ENCODE measurements around the gene ZCCHC24. TPM values are rescaled to one million over a fixed set of nuclear protein-coding genes. Genes with fewer than 3 reads are reported as not detected.

The ZCCHC24 gene
- total RNA-seq, 4 donors from 2014 or later = 100 to 156 (median 120) TPM

DNA sequence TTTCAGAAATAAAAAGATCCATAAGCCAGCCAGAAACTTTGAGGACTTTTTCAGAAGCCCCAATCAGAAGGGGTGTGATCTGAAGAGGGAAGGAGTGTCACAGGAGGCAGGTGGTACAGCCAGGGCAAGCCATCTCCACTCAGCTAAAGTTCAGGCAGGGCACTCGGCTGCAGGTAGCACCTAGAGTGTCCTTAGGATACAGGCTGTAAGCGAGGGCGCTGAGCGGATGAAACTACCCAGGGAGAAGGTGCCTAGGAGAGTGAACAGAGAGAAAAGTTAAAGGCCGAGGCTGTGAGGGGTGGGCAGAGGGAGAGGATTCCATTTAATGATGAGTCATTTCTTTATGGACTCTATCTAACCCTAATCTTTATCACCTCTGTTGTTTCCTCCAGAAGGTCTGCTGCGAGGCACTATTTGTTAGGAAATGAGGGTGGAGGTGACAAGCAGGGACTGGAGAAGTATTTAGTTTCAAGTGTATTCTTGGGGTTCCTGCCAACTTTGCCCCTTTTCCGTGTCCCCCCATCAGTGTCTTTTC is 29.8 kb upstream of the ZCCHC24 start:
- Histone ChIP-seq H3K4me3 (no peak overlapping the region), H3K27ac (replicated peaks in 1 of 4) (no peak overlapping the region), H3K9me3 (no peaks in the 10 kb centered on the region), H3K4me1 (peaks cover 0 to 13% (median 10%) of the 10 kb centered on the region in 4 donors), H3K27me3 (no peaks in the 10 kb centered on the region), H3K36me3 (no peaks in the 10 kb centered on the region)
- DNase-seq (ENCODE audit: extremely low spot score) = no peak
- TF ChIP-seq POLR2AphosphoS5 (IDR thresholded peaks at IDR 0.05) (no peak), POLR2A (IDR thresholded peaks at IDR 0.05; ENCODE audit: low read depth) (no peak), EP300 (IDR thresholded peaks at IDR 0.05) (no peak)
- TF ChIP-seq, protein P1, sequence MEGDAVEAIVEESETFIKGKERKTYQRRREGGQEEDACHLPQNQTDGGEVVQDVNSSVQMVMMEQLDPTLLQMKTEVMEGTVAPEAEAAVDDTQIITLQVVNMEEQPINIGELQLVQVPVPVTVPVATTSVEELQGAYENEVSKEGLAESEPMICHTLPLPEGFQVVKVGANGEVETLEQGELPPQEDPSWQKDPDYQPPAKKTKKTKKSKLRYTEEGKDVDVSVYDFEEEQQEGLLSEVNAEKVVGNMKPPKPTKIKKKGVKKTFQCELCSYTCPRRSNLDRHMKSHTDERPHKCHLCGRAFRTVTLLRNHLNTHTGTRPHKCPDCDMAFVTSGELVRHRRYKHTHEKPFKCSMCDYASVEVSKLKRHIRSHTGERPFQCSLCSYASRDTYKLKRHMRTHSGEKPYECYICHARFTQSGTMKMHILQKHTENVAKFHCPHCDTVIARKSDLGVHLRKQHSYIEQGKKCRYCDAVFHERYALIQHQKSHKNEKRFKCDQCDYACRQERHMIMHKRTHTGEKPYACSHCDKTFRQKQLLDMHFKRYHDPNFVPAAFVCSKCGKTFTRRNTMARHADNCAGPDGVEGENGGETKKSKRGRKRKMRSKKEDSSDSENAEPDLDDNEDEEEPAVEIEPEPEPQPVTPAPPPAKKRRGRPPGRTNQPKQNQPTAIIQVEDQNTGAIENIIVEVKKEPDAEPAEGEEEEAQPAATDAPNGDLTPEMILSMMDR (IDR thresholded peaks at IDR 0.05) = no peak
- intact Hi-C loops (cut with DNase I) = no loop called here
- 98% methylated on average over 7 of the region's 7 CpGs for WGBS

DNA sequence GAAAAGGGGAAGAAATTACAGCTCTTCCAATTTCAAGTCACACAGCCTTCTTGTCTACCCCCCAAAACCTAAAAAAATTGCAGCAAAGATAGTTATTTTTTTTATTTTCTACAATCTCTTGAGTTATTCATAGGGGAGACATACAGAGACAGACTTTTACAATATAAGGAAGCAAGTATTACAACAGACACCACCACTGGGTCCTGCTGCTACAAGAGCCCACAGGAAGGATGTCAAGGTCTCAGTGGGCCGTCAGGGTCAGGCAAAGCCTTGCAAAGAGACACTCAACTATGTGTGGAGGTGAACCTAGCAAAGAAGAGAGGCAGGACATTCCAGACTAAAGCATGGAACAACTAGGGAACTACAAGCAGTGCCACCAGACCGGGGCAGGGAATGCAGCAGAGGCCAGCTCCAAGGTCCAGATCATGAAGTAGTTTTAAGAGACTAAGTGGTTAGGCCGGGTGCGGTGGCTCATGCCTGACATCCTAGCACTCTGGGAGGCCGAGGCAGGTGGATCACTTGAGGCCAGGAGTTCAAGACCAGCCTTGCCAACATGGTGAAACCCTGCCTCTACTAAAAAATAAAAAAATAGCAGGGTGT is 28.2 kb upstream of the ZCCHC24 start:
- intact Hi-C loops (cut with DNase I) = no loop called here

DNA sequence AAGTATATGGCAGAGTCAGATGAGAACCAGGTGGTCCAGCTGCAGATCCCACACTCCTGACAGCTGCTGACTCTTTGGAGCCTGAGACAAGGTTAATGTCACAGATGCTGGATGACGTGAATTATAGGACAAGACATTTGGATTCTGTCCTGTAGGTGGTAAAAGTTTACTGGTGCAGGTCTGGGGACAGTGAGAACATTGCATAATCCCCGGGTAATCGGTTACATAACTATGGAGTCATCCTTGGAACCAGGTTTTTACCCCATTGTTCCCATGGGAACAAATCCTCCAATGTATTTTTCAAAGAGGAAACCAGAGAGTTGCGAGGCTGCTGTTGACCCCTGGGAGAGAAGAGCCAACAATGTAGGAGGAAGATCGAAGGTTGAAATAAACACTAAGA is 27.5 kb upstream of the ZCCHC24 start:
- H3K9me3 ChIP-seq = no peaks in the 10 kb centered on the region

More for the DNA sequence above, 28.2 kb upstream of the ZCCHC24 start:
- TF ChIP-seq, protein P1 (IDR thresholded peaks at IDR 0.05) = no peak
- TF ChIP-seq POLR2AphosphoS5 (IDR thresholded peaks at IDR 0.05) (no peak), EP300 (IDR thresholded peaks at IDR 0.05) (no peak), POLR2A (IDR thresholded peaks at IDR 0.05; ENCODE audit: low read depth) (no peak)
- WGBS = 91% methylated on average over 5 of the region's 5 CpGs
- Histone ChIP-seq H3K36me3 (no peaks in the 10 kb centered on the region), H3K27ac (replicated peaks in 1 of 4) (no peak overlapping the region), H3K27me3 (no peaks in the 10 kb centered on the region), H3K9me3 (no peaks in the 10 kb centered on the region), H3K4me1 (peaks cover 0 to 16% (median 11%) of the 10 kb centered on the region in 4 donors), H3K4me3 (no peak overlapping the region)
- no peak for DNase-seq (ENCODE audit: extremely low spot score)

DNA sequence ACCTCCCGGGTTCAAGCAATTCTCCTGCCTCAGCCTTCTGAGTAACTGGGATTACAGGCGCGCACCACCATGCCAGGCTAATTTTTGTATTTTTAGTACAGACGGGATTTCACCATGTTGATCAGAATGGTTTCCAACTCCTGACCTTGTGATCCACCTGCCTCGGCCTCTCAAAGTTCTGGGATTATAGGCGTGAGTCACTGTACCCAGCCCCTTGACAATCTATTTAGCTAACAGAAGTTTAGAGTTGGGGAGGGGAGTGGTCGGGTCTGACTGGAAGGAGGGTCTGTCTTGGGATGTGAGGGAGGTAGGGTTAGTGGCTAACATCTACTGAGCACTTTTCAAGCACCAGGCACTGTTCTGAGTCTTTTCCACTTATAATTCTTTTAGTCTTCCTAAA is 27.0 kb upstream of the ZCCHC24 start:
- Histone ChIP-seq H3K36me3 (no peaks in the 10 kb centered on the region), H3K9me3 (no peaks in the 10 kb centered on the region), H3K27me3 (no peaks in the 10 kb centered on the region), H3K4me3 (no peak overlapping the region), H3K27ac (replicated peaks in 1 of 4) (no peak overlapping the region), H3K4me1 (peaks cover 8 to 27% (median 20%) of the 10 kb centered on the region in 4 donors)
- 96% methylated on average over 7 of the region's 7 CpGs for WGBS
- DNase-seq (ENCODE audit: extremely low spot score) = no peak
- intact Hi-C loops (cut with DNase I) = no loop called here
- no peak for TF ChIP-seq EP300 (IDR thresholded peaks at IDR 0.05)
- TF ChIP-seq, protein P1 (IDR thresholded peaks at IDR 0.05) = no peak
- TF ChIP-seq POLR2AphosphoS5 (IDR thresholded peaks at IDR 0.05) = no peak

More for the DNA sequence above, 27.5 kb upstream of the ZCCHC24 start:
- Histone ChIP-seq H3K27me3 (no peaks in the 10 kb centered on the region), H3K36me3 (no peaks in the 10 kb centered on the region), H3K4me3 (no peak overlapping the region), H3K4me1 (peaks cover 3 to 22% (median 15%) of the 10 kb centered on the region in 4 donors), H3K27ac (replicated peaks in 1 of 4) (no peak overlapping the region)
- 27% methylated on average over 5 of the region's 5 CpGs for WGBS
- no peak for DNase-seq (ENCODE audit: extremely low spot score)
- TF ChIP-seq POLR2AphosphoS5 (IDR thresholded peaks at IDR 0.05) (peak; percentile 35 to 50), POLR2A (IDR thresholded peaks at IDR 0.05; ENCODE audit: low read depth) (no peak)
- intact Hi-C loops (cut with DNase I) = no loop called here

DNA sequence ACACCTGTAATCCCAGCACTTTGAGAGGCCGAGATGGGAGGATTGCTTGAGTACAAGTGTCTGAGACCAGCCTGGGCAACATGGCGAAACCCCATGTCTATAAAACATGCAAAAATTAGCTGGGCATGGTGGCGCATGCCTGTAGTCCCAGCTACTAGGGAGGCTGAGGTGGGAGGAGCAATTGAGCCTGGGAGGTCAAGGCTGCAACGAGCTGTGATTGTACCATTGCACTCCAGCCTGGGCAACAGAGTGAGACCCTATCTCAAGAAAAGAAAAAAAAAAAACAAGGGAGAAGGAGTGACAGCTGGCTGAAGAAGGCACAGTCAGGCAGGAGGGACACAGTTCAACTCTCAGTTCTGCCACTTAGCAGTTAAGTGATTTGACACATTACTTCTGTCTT is 26.4 kb upstream of the ZCCHC24 start:
- H3K36me3 ChIP-seq = no peaks in the 10 kb centered on the region
- no peak overlapping the region for H3K27ac ChIP-seq (replicated peaks in 1 of 4)
- DNase-seq (ENCODE audit: extremely low spot score) = no peak
- H3K4me3 ChIP-seq = no peak overlapping the region
- no peaks in the 10 kb centered on the region for H3K27me3 ChIP-seq
- TF ChIP-seq, protein P1 (IDR thresholded peaks at IDR 0.05) = no peak
- TF ChIP-seq EP300 (IDR thresholded peaks at IDR 0.05) (no peak), POLR2AphosphoS5 (IDR thresholded peaks at IDR 0.05) (no peak), POLR2A (IDR thresholded peaks at IDR 0.05; ENCODE audit: low read depth) (no peak)
- intact Hi-C loops (cut with DNase I) = no loop called here
- no peaks in the 10 kb centered on the region for H3K9me3 ChIP-seq
- WGBS = 97% methylated on average over 4 of the region's 4 CpGs
- H3K4me1 ChIP-seq = peaks cover 13 to 34% (median 27%) of the 10 kb centered on the region in 4 donors

Data from esophagus muscularis mucosa (tissue), 4 donors.